Neural progenitor cell (in vitro differentiated cells): ENCODE results near the gene YBX2.

Source experiments
- EZH2 ChIP-seq: fragments of 200-600 bp; sonication (generic); IDR thresholded peaks from 2 replicates; pipeline ENCODE4 v1.6.1; 2017; ENCODE audit warnings: antibody characterized with exemption, mild to moderate bottlenecking, moderate library complexity
- EZH2phosphoT487 ChIP-seq: fragments of 200-600 bp; sonication (generic); IDR thresholded peaks from 2 replicates; pipeline ENCODE4 v1.6.1; 2017; ENCODE audit warnings: antibody characterized with exemption
- TF ChIP-seq, protein P1 (sequence below): fragments of 200-600 bp; sonication (generic); IDR thresholded peaks from 2 replicates; pipeline ENCODE4 v1.5.1; 2017; ENCODE audit warnings: antibody characterized with exemption, mild to moderate bottlenecking

DNA sequence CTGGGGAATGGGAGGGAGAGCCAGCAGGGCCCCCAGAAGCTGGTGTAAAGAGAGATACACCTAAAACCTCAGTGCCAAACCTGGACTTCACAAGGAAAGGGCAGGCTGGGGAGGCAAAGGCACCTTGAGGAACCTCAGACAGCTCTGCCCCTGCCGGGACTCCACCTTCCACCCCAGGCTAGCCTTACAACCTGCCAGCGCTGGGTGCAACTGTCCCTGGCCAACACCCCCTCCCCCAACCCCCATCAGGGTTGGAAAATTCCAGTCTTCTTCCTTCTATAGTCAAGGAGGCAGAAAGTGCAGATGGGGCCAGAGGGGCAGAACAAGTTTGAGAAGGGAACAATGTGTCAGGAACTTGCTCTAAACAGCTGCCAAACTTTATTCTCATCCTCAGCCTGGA, 2.2 kb downstream of the YBX2 start:
- TF ChIP-seq, protein P1, sequence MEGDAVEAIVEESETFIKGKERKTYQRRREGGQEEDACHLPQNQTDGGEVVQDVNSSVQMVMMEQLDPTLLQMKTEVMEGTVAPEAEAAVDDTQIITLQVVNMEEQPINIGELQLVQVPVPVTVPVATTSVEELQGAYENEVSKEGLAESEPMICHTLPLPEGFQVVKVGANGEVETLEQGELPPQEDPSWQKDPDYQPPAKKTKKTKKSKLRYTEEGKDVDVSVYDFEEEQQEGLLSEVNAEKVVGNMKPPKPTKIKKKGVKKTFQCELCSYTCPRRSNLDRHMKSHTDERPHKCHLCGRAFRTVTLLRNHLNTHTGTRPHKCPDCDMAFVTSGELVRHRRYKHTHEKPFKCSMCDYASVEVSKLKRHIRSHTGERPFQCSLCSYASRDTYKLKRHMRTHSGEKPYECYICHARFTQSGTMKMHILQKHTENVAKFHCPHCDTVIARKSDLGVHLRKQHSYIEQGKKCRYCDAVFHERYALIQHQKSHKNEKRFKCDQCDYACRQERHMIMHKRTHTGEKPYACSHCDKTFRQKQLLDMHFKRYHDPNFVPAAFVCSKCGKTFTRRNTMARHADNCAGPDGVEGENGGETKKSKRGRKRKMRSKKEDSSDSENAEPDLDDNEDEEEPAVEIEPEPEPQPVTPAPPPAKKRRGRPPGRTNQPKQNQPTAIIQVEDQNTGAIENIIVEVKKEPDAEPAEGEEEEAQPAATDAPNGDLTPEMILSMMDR = no peak
- TF ChIP-seq EZH2 (no peak), EZH2phosphoT487 (no peak)
